ENCODE results near the gene GALNT17. TPM values are rescaled to one million over a fixed set of nuclear protein-coding genes. Genes with fewer than 3 reads are reported as not detected.

Gene GALNT17
- total and polyA plus RNA-seq, 5 donors from 2014 or later: not detected

- no peaks in the 10 kb centered on the region for H3K4me1 Mint-ChIP-seq
- no peaks in the 10 kb centered on the region for H3K36me3 Mint-ChIP-seq
- H3K27ac Mint-ChIP-seq: no peak overlapping the region
- H3K4me3 Mint-ChIP-seq: no peak overlapping the region
- DNase-seq (no peak), ATAC-seq (ENCODE audit: low read depth in 2 of 2) (no peak)
- Histone ChIP-seq H3K9me3 (ENCODE audit: control insufficient read depth in 2 of 2, low read length in 2 of 2) (no peaks in the 10 kb centered on the region), H3K27me3 (ENCODE audit: control insufficient read depth, insufficient read depth, low read length) (no peaks in the 10 kb centered on the region), H3K4me1 (ENCODE audit: control insufficient read depth, insufficient read depth, low read length, poor library complexity, severe bottlenecking) (no peaks in the 10 kb centered on the region), H3K36me3 (ENCODE audit: control insufficient read depth, insufficient read depth, low read length) (no peaks in the 10 kb centered on the region), H3K4me3 (ENCODE audit: low read depth, low read length) (no peak overlapping the region), H3K27ac (ENCODE audit: insufficient read depth, low read length, poor library complexity, severe bottlenecking) (no peak overlapping the region)
- H3K9me3 Mint-ChIP-seq: peaks cover 0 to 12% (median 3%) of the 10 kb centered on the region in 7 donors
- no peaks in the 10 kb centered on the region for H3K27me3 Mint-ChIP-seq
Observed at GRCh38 chr7:71286336-71286735, 154.4 kb downstream of the GALNT17 start.

DNA sequence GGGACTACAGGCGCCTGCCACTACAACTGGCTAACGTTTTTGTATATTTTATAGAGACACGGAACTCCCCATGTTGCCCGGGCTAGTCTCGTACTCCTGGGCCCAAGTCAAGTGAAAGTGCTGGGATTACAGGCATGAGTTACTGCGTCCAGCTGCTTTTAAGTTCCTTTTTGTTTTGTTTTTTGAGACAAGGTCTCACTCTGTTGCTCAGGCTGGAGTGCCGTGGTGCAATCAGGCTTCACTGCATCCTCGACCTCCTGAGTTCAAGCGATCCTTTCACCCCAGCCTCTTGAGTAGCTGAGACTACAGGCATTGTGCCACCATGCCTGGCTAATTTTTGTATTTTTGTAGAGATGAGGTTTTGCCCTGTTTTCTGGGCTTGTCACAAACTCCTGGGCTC lies 155.0 kb downstream of the GALNT17 start:
- Mint-ChIP-seq H3K4me3 (no peak overlapping the region), H3K36me3 (no peaks in the 10 kb centered on the region), H3K27ac (no peak overlapping the region), H3K4me1 (no peaks in the 10 kb centered on the region), H3K9me3 (peaks cover 0 to 11% (median 3%) of the 10 kb centered on the region in 7 donors), H3K27me3 (no peaks in the 10 kb centered on the region)
- no peak for DNase-seq
- Histone ChIP-seq H3K27ac (ENCODE audit: insufficient read depth, low read length, poor library complexity, severe bottlenecking) (no peak overlapping the region), H3K27me3 (ENCODE audit: control insufficient read depth, insufficient read depth, low read length) (no peaks in the 10 kb centered on the region), H3K4me1 (ENCODE audit: control insufficient read depth, insufficient read depth, low read length, poor library complexity, severe bottlenecking) (no peaks in the 10 kb centered on the region), H3K36me3 (ENCODE audit: control insufficient read depth, insufficient read depth, low read length) (no peaks in the 10 kb centered on the region), H3K9me3 (ENCODE audit: control insufficient read depth in 2 of 2, low read length in 2 of 2) (no peaks in the 10 kb centered on the region), H3K4me3 (ENCODE audit: low read depth, low read length) (no peak overlapping the region)
- no peak for ATAC-seq (ENCODE audit: low read depth in 2 of 2)

- H3K9me3 Mint-ChIP-seq: peaks cover 0 to 11% (median 4%) of the 10 kb centered on the region in 7 donors
- ATAC-seq (ENCODE audit: low read depth in 2 of 2) (no peak), DNase-seq (no peak)
- no peak overlapping the region for H3K4me3 Mint-ChIP-seq
- Histone ChIP-seq H3K9me3 (ENCODE audit: control insufficient read depth in 2 of 2, low read length in 2 of 2) (no peaks in the 10 kb centered on the region), H3K27ac (ENCODE audit: insufficient read depth, low read length, poor library complexity, severe bottlenecking) (no peak overlapping the region), H3K4me1 (ENCODE audit: control insufficient read depth, insufficient read depth, low read length, poor library complexity, severe bottlenecking) (no peaks in the 10 kb centered on the region), H3K36me3 (ENCODE audit: control insufficient read depth, insufficient read depth, low read length) (no peaks in the 10 kb centered on the region), H3K27me3 (ENCODE audit: control insufficient read depth, insufficient read depth, low read length) (no peaks in the 10 kb centered on the region), H3K4me3 (ENCODE audit: low read depth, low read length) (no peak overlapping the region)
- H3K36me3 Mint-ChIP-seq: no peaks in the 10 kb centered on the region
- H3K4me1 Mint-ChIP-seq: no peaks in the 10 kb centered on the region
- no peak overlapping the region for H3K27ac Mint-ChIP-seq
- H3K27me3 Mint-ChIP-seq: no peaks in the 10 kb centered on the region
Observed at GRCh38 chr7:71290452-71290851, 158.5 kb downstream of the GALNT17 start.

GRCh38 chr7:71298378-71298777 lies 166.4 kb downstream of the GALNT17 start:
- ATAC-seq (ENCODE audit: low read depth in 2 of 2) (no peak), DNase-seq (no peak)
- no peaks in the 10 kb centered on the region for H3K9me3 ChIP-seq (ENCODE audit: control insufficient read depth in 2 of 2, low read length in 2 of 2)
- no peaks in the 10 kb centered on the region for H3K4me1 Mint-ChIP-seq
- no peaks in the 10 kb centered on the region for H3K27me3 ChIP-seq (ENCODE audit: control insufficient read depth, insufficient read depth, low read length)
- H3K4me1 ChIP-seq (ENCODE audit: control insufficient read depth, insufficient read depth, low read length, poor library complexity, severe bottlenecking): no peaks in the 10 kb centered on the region
- H3K27ac Mint-ChIP-seq: no peak overlapping the region
- no peaks in the 10 kb centered on the region for H3K36me3 Mint-ChIP-seq
- H3K9me3 Mint-ChIP-seq: peaks cover 0 to 14% (median 3%) of the 10 kb centered on the region in 7 donors
- no peak overlapping the region for H3K4me3 Mint-ChIP-seq
- H3K36me3 ChIP-seq (ENCODE audit: control insufficient read depth, insufficient read depth, low read length): no peaks in the 10 kb centered on the region
- no peak overlapping the region for H3K4me3 ChIP-seq (ENCODE audit: low read depth, low read length)
- H3K27me3 Mint-ChIP-seq: no peaks in the 10 kb centered on the region
- H3K27ac ChIP-seq (ENCODE audit: insufficient read depth, low read length, poor library complexity, severe bottlenecking): no peak overlapping the region

GRCh38 chr7:71300086-71300485 lies 168.1 kb downstream of the GALNT17 start:
- H3K36me3 ChIP-seq (ENCODE audit: control insufficient read depth, insufficient read depth, low read length): no peaks in the 10 kb centered on the region
- Mint-ChIP-seq H3K9me3 (peaks cover 0 to 14% (median 3%) of the 10 kb centered on the region in 7 donors), H3K27ac (no peak overlapping the region), H3K4me1 (no peaks in the 10 kb centered on the region), H3K36me3 (no peaks in the 10 kb centered on the region), H3K27me3 (no peaks in the 10 kb centered on the region), H3K4me3 (no peak overlapping the region)
- H3K4me3 ChIP-seq (ENCODE audit: low read depth, low read length): no peak overlapping the region
- no peaks in the 10 kb centered on the region for H3K4me1 ChIP-seq (ENCODE audit: control insufficient read depth, insufficient read depth, low read length, poor library complexity, severe bottlenecking)
- no peak overlapping the region for H3K27ac ChIP-seq (ENCODE audit: insufficient read depth, low read length, poor library complexity, severe bottlenecking)
- H3K9me3 ChIP-seq (ENCODE audit: control insufficient read depth in 2 of 2, low read length in 2 of 2): no peaks in the 10 kb centered on the region
- no peak for DNase-seq
- no peak for ATAC-seq (ENCODE audit: low read depth in 2 of 2)
- no peaks in the 10 kb centered on the region for H3K27me3 ChIP-seq (ENCODE audit: control insufficient read depth, insufficient read depth, low read length)

GRCh38 chr7:71300603-71301002 lies 168.7 kb downstream of the GALNT17 start:
- H3K27me3 Mint-ChIP-seq: no peaks in the 10 kb centered on the region
- Histone ChIP-seq H3K4me3 (ENCODE audit: low read depth, low read length) (no peak overlapping the region), H3K27ac (ENCODE audit: insufficient read depth, low read length, poor library complexity, severe bottlenecking) (no peak overlapping the region), H3K4me1 (ENCODE audit: control insufficient read depth, insufficient read depth, low read length, poor library complexity, severe bottlenecking) (no peaks in the 10 kb centered on the region), H3K9me3 (ENCODE audit: control insufficient read depth in 2 of 2, low read length in 2 of 2) (no peaks in the 10 kb centered on the region), H3K36me3 (ENCODE audit: control insufficient read depth, insufficient read depth, low read length) (no peaks in the 10 kb centered on the region), H3K27me3 (ENCODE audit: control insufficient read depth, insufficient read depth, low read length) (no peaks in the 10 kb centered on the region)
- no peaks in the 10 kb centered on the region for H3K36me3 Mint-ChIP-seq
- no peaks in the 10 kb centered on the region for H3K4me1 Mint-ChIP-seq
- H3K9me3 Mint-ChIP-seq: peaks cover 0 to 13% (median 3%) of the 10 kb centered on the region in 7 donors
- ATAC-seq (ENCODE audit: low read depth in 2 of 2) (no peak), DNase-seq (no peak)
- no peak overlapping the region for H3K27ac Mint-ChIP-seq
- H3K4me3 Mint-ChIP-seq: no peak overlapping the region

DNA sequence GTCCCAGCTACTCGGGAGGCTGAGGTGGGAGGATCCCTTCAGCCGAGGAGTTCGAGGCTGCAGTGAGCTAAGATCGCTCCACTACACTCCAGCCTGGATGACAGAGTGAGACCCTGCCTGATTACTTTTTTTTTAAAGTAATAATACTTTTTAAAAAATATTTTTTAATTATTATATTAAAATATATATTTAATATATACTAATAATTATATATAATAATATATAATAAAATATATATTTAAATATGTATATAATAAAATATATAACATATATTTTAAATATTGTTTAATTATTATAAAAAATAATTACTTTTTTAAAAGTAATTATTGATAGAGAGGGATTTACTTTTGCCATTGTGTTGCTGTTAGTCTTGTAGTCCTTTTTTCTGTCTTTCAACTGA lies 169.2 kb downstream of the GALNT17 start:
- H3K27ac Mint-ChIP-seq: no peak overlapping the region
- H3K27ac ChIP-seq (ENCODE audit: insufficient read depth, low read length, poor library complexity, severe bottlenecking): no peak overlapping the region
- H3K36me3 Mint-ChIP-seq: no peaks in the 10 kb centered on the region
- H3K27me3 ChIP-seq (ENCODE audit: control insufficient read depth, insufficient read depth, low read length): no peaks in the 10 kb centered on the region
- no peaks in the 10 kb centered on the region for H3K4me1 Mint-ChIP-seq
- no peaks in the 10 kb centered on the region for H3K36me3 ChIP-seq (ENCODE audit: control insufficient read depth, insufficient read depth, low read length)
- ATAC-seq (ENCODE audit: low read depth in 2 of 2) (no peak), DNase-seq (no peak)
- no peaks in the 10 kb centered on the region for H3K9me3 ChIP-seq (ENCODE audit: control insufficient read depth in 2 of 2, low read length in 2 of 2)
- no peak overlapping the region for H3K4me3 ChIP-seq (ENCODE audit: low read depth, low read length)
- no peaks in the 10 kb centered on the region for H3K4me1 ChIP-seq (ENCODE audit: control insufficient read depth, insufficient read depth, low read length, poor library complexity, severe bottlenecking)
- H3K27me3 Mint-ChIP-seq: no peaks in the 10 kb centered on the region
- no peak overlapping the region for H3K4me3 Mint-ChIP-seq
- H3K9me3 Mint-ChIP-seq: peaks cover 0 to 10% (median 3%) of the 10 kb centered on the region in 7 donors

- peaks cover 0 to 15% (median 5%) of the 10 kb centered on the region in 7 donors for H3K9me3 Mint-ChIP-seq
- Histone ChIP-seq H3K4me3 (ENCODE audit: low read depth, low read length) (no peak overlapping the region), H3K27ac (ENCODE audit: insufficient read depth, low read length, poor library complexity, severe bottlenecking) (no peak overlapping the region), H3K4me1 (ENCODE audit: control insufficient read depth, insufficient read depth, low read length, poor library complexity, severe bottlenecking) (no peaks in the 10 kb centered on the region), H3K9me3 (ENCODE audit: control insufficient read depth in 2 of 2, low read length in 2 of 2) (peaks cover 0 to 4% of the 10 kb centered on the region in 2 experiments), H3K27me3 (ENCODE audit: control insufficient read depth, insufficient read depth, low read length) (no peaks in the 10 kb centered on the region), H3K36me3 (ENCODE audit: control insufficient read depth, insufficient read depth, low read length) (no peaks in the 10 kb centered on the region)
- no peaks in the 10 kb centered on the region for H3K27me3 Mint-ChIP-seq
- no peaks in the 10 kb centered on the region for H3K36me3 Mint-ChIP-seq
- no peak overlapping the region for H3K4me3 Mint-ChIP-seq
- no peak for DNase-seq
- H3K4me1 Mint-ChIP-seq: no peaks in the 10 kb centered on the region
- ATAC-seq (ENCODE audit: low read depth in 2 of 2): no peak
- H3K27ac Mint-ChIP-seq: no peak overlapping the region
Observed at GRCh38 chr7:71303566-71303965, 171.6 kb downstream of the GALNT17 start.
